Sciatic nerve (tissue), 2 donors: ENCODE measurements around the gene TPD52L1. TPM values are rescaled to one million over a fixed set of nuclear protein-coding genes. Genes with fewer than 3 reads are reported as not detected.
A peak's percentile ranks its signal among the peaks of the same experiment; 100 is the strongest.

Experiments used
- ATAC-seq: fragments of 200-7000 bp; cut with Tn5 transposase; one replicate; pipeline ENCODE4 v1.9.1; 2020; ENCODE audit warnings: mild to moderate bottlenecking, moderate library complexity
- DNase-seq: peaks from one replicate; pipeline ENCODE4 v3.0.0-alpha.2; 2020; ENCODE audit warnings: low spot score
- intact Hi-C: fragments of 100-400 bp; cut with DNase I; formaldehyde crosslinking; loops from one replicate; pipeline ENCODE4 v1.14.2; 2022
- total RNA-seq: library from RNA; stranded (reverse); fragmentation: NEBNext Ultra II Directional; extraction: Animal tissue kit (Norgen Biotek cat#: 25700); gene quantifications from one replicate; pipeline ENCODE4 v1.2.1, GENCODE V29; 2021
- donor health status: DM: no; HTN: no; CAD: no.
- donor health status: DM: no; HTN: no; CAD: no.

The TPD52L1 gene
- total RNA-seq, 1 donor from 2014 or later: 38.1 TPM

GRCh38 chr6:125169058-125169457 lies 15.5 kb downstream of the TPD52L1 start:
- intact Hi-C loops: no loop called here
- peak; percentile 80 for ATAC-seq
- no peak for DNase-seq

- no peak for DNase-seq
- intact Hi-C loops: no loop called here
- no peak for ATAC-seq
These were observed 15.9 kb downstream of the TPD52L1 start for GRCh38 chr6:125169522-125169921.

- DNase-seq (no peak), ATAC-seq (peak; percentile 83)
- intact Hi-C loops: no loop called here
These were observed 16.8 kb downstream of the TPD52L1 start for GRCh38 chr6:125170376-125170775.

GRCh38 chr6:125173341-125174095 lies 19.9 kb downstream of the TPD52L1 start:
- ATAC-seq (no peak), DNase-seq (no peak)
- intact Hi-C loops: no loop called here

- ATAC-seq (no peak), DNase-seq (no peak)
- intact Hi-C loops: no loop called here
These were observed 21.1 kb downstream of the TPD52L1 start for GRCh38 chr6:125174626-125175025.

GRCh38 chr6:125175466-125176048 lies 22.0 kb downstream of the TPD52L1 start:
- ATAC-seq (no peak), DNase-seq (no peak)
- intact Hi-C loops: no loop called here

GRCh38 chr6:125182237-125183008 lies 28.9 kb downstream of the TPD52L1 start:
- ATAC-seq: no peak
- DNase-seq: no peak
- intact Hi-C loops: no loop called here

- intact Hi-C loops: no loop called here
- DNase-seq (no peak), ATAC-seq (no peak)
These were observed 29.8 kb downstream of the TPD52L1 start for GRCh38 chr6:125183391-125183790.

GRCh38 chr6:125188037-125188436 lies 34.5 kb downstream of the TPD52L1 start:
- DNase-seq (no peak), ATAC-seq (no peak)
- intact Hi-C loops: no loop called here

- intact Hi-C loops: no loop called here
- DNase-seq: no peak
- no peak for ATAC-seq
These were observed 35.1 kb downstream of the TPD52L1 start for GRCh38 chr6:125188594-125189203.

- no peak for DNase-seq
- intact Hi-C loops: no loop called here
- ATAC-seq: no peak
These were observed 35.9 kb downstream of the TPD52L1 start for GRCh38 chr6:125189494-125189893.

- no peak for ATAC-seq
- intact Hi-C loops: no loop called here
- no peak for DNase-seq
These were observed 37.1 kb downstream of the TPD52L1 start for GRCh38 chr6:125190667-125191066.

- peak; percentile 59 for DNase-seq
- ATAC-seq: peak; percentile 56
- intact Hi-C loops: no loop called here
These were observed 38.5 kb downstream of the TPD52L1 start for GRCh38 chr6:125191916-125192609.

GRCh38 chr6:125192610-125192930 lies 39.0 kb downstream of the TPD52L1 start:
- intact Hi-C loops: no loop called here

GRCh38 chr6:125193208-125193607 lies 39.6 kb downstream of the TPD52L1 start:
- intact Hi-C loops: no loop called here
- ATAC-seq: no peak
- DNase-seq: no peak

More at GRCh38 chr6:125192610-125192930, 39.0 kb downstream of the TPD52L1 start:
- ATAC-seq: no peak
- DNase-seq: no peak

GRCh38 chr6:125194941-125195340 lies 41.4 kb downstream of the TPD52L1 start:
- ATAC-seq: no peak
- DNase-seq: no peak
- intact Hi-C loops: no loop called here

GRCh38 chr6:125195526-125195925 lies 42.0 kb downstream of the TPD52L1 start:
- no peak for DNase-seq
- intact Hi-C loops: no loop called here
- ATAC-seq: no peak

GRCh38 chr6:125196613-125197012 lies 43.0 kb downstream of the TPD52L1 start:
- DNase-seq (no peak), ATAC-seq (no peak)
- intact Hi-C loops: no loop called here

GRCh38 chr6:125197795-125198269 lies 44.3 kb downstream of the TPD52L1 start:
- DNase-seq (peak; percentile 78), ATAC-seq (peak; percentile 97)
- intact Hi-C loops: no loop called here
